B cell (primary cell): ENCODE measurements around the gene GPR4. TPM values are rescaled to one million over a fixed set of nuclear protein-coding genes. Genes with fewer than 3 reads are reported as not detected.
A peak's percentile ranks its signal among the peaks of the same experiment; 100 is the strongest.

Source experiments
- ATAC-seq: fragments of 200-7000 bp; cut with Tn5 transposase; one replicate; pipeline ENCODE4 v1.10.0; 2021; ENCODE audit warnings: low read depth, mild to moderate bottlenecking, moderate number of reproducible peaks, moderate library complexity
- CTCF ChIA-PET: fragments of 350-600 bp; sonication (Branson Sonifier 250); formaldehyde crosslinking; loops from one replicate; lab custom pipeline; 2021; ENCODE audit warnings: antibody characterized with exemption, inconsistent platforms; lab: Charles Lee
- POLR2A ChIA-PET: fragments of 350-600 bp; sonication (Branson Sonifier 250); formaldehyde crosslinking; loops from one replicate; lab custom pipeline; 2021; ENCODE audit warnings: antibody characterized with exemption; lab: Charles Lee
- DNase-seq: peaks from one replicate; pipeline ENCODE4 v3.0.0; 2013
- H2AFZ ChIP-seq: 2 replicates; pipeline ENCODE4 v1.6.1; 2012; ENCODE audit warnings: mild to moderate bottlenecking, low read depth, low read length; ENCODE audit not compliant: insufficient read depth, poor library complexity, severe bottlenecking
- H3K27ac ChIP-seq, 2 donors: 1 replicate in 1 of 2; 2 replicates in 1 of 2; pipeline ENCODE4 v1.5.1; 2012 to 2013; ENCODE audit warnings: low read length in 2 of 2, mild to moderate bottlenecking in 2 of 2, moderate library complexity in 1 of 2
- H3K27me3 ChIP-seq, 4 experiments: fragments of 200-600 bp in 1 of 4; sonication (generic) in 1 of 4; replicated peaks in 1 of 4; 1 replicate in 2 of 4; 2 replicates in 2 of 4; pipeline versions ENCODE4 v1.6.1 to v1.7.0; 2013 to 2016; ENCODE audit warnings: low read length in 3 of 4, mild to moderate bottlenecking in 2 of 4, mixed read lengths in 1 of 4, moderate library complexity in 1 of 4; ENCODE audit not compliant: insufficient read depth in 4 of 4, control insufficient read depth in 3 of 4; ENCODE audit errors: control extremely low read depth in 1 of 4
- H3K36me3 ChIP-seq, 2 experiments: replicated peaks in 1 of 2; 1 replicate in 1 of 2; 2 replicates in 1 of 2; pipeline versions ENCODE4 v1.6.1 to v1.7.1; 2013; ENCODE audit warnings: low read length in 1 of 2; ENCODE audit not compliant: insufficient read depth in 2 of 2, control insufficient read depth in 1 of 2; ENCODE audit errors: control extremely low read depth in 1 of 2, extremely low read depth in 1 of 2
- H3K4me1 ChIP-seq, 2 donors: fragments of 200-600 bp in 1 of 2; sonication (generic) in 1 of 2; 1 replicate in 1 of 2; 2 replicates in 1 of 2; pipeline versions ENCODE4 v1.5.1 to v1.6.1; 2013 to 2017; ENCODE audit warnings: low read length in 2 of 2; ENCODE audit not compliant: control insufficient read depth in 2 of 2, insufficient read depth in 2 of 2
- H3K4me2 ChIP-seq: replicated peaks from 2 replicates; pipeline ENCODE3; 2012; ENCODE audit warnings: mild to moderate bottlenecking, low read depth, low read length; ENCODE audit not compliant: poor library complexity, severe bottlenecking
- H3K4me3 ChIP-seq, 5 experiments: fragments of 200-600 bp in 1 of 5; sonication (generic) in 1 of 5; 1 replicate in 3 of 5; 2 replicates in 2 of 5; pipeline versions ENCODE4 v1.5.1 to v1.7.0; 2011 to 2016; ENCODE audit warnings: low read length in 4 of 5, mild to moderate bottlenecking in 4 of 5, low read depth in 2 of 5, control low read depth in 1 of 5, moderate library complexity in 1 of 5; ENCODE audit not compliant: insufficient read depth in 1 of 5; ENCODE audit errors: control extremely low read depth in 1 of 5, extremely low read depth in 1 of 5
- H3K79me2 ChIP-seq: fragments of 200-600 bp; sonication (generic); one replicate; pipeline ENCODE4 v1.6.0; 2016; ENCODE audit warnings: low read length; ENCODE audit not compliant: control insufficient read depth, insufficient read depth
- H3K9ac ChIP-seq: fragments of 200-600 bp; sonication (generic); 2 replicates; pipeline ENCODE4 v1.6.1; 2017; ENCODE audit warnings: mild to moderate bottlenecking, low read length, moderate library complexity
- H3K9me3 ChIP-seq, 3 donors: one replicate each; pipeline versions ENCODE4 v1.6.1 to v1.7.1; 2013; ENCODE audit warnings: low read length in 2 of 3; ENCODE audit not compliant: control insufficient read depth in 2 of 3, insufficient read depth in 1 of 3; ENCODE audit errors: control extremely low read depth in 1 of 3
- H4K20me1 ChIP-seq: 2 replicates; pipeline ENCODE4 v1.6.0; 2012; ENCODE audit warnings: mild to moderate bottlenecking, low read length; ENCODE audit not compliant: insufficient read depth, control insufficient read depth, poor library complexity, severe bottlenecking
- H3K27ac Mint-ChIP-seq: one replicate; pipeline ENCODE4 v1.8.0; 2021; ENCODE audit warnings: mixed read lengths
- H3K27me3 Mint-ChIP-seq: one replicate; pipeline ENCODE4 v1.8.0; 2021; ENCODE audit warnings: mixed read lengths
- H3K4me1 Mint-ChIP-seq: one replicate; pipeline ENCODE4 v1.8.0; 2021; ENCODE audit warnings: mixed read lengths
- H3K4me3 Mint-ChIP-seq: one replicate; pipeline ENCODE4 v1.8.0; 2021; ENCODE audit warnings: mixed read lengths
- H3K9me3 Mint-ChIP-seq: one replicate; pipeline ENCODE4 v1.8.0; 2022; ENCODE audit warnings: mixed read lengths; ENCODE audit not compliant: insufficient read depth
- EZH2 ChIP-seq: IDR thresholded peaks from 2 replicates; pipeline ENCODE4 v1.6.1; 2012; ENCODE audit warnings: borderline replicate concordance, low read depth, mild to moderate bottlenecking, moderate library complexity, low read length; ENCODE audit not compliant: insufficient read depth, poor library complexity, severe bottlenecking
- WGBS: methylation state at CpG from one replicate; pipeline ENCODE4 v1.1.5; 2013; ENCODE audit warnings: missing lambda C conversion rate; ENCODE audit not compliant: insufficient coverage; 5-methylcytosine and 5-hydroxymethylcytosine counted together
- intact Hi-C: fragments of 100-400 bp; cut with micrococcal nuclease; formaldehyde crosslinking; loops from one replicate; pipeline ENCODE4 v1.10.0; 2022
- polyA plus RNA-seq: library from polyadenylated mRNA; depleted of rRNA; stranded (reverse); fragments of >200 nt; gene quantifications from 2 replicates; pipeline ENCODE4 v1.2.3, GENCODE V29; 2012
- total RNA-seq, 2 donors: library from RNA; stranded (reverse); fragments of 120-200 nt in 1 of 2; gene quantifications; 1 replicate in 1 of 2; 2 replicates in 1 of 2; pipeline versions ENCODE4 v1.2.3 to v1.2.4, GENCODE V29; 2013 to 2022
- TF ChIP-seq, protein P1 (sequence below): fragments of 200-600 bp; IDR thresholded peaks from one replicate; pipeline ENCODE4 v1.8.0; 2022; ENCODE audit warnings: antibody characterized with exemption, mild to moderate bottlenecking

Gene GPR4
- total and polyA plus RNA-seq, 2 donors (not counting 1 experiment from before 2014, with no cell fraction given) = not detected

DNA sequence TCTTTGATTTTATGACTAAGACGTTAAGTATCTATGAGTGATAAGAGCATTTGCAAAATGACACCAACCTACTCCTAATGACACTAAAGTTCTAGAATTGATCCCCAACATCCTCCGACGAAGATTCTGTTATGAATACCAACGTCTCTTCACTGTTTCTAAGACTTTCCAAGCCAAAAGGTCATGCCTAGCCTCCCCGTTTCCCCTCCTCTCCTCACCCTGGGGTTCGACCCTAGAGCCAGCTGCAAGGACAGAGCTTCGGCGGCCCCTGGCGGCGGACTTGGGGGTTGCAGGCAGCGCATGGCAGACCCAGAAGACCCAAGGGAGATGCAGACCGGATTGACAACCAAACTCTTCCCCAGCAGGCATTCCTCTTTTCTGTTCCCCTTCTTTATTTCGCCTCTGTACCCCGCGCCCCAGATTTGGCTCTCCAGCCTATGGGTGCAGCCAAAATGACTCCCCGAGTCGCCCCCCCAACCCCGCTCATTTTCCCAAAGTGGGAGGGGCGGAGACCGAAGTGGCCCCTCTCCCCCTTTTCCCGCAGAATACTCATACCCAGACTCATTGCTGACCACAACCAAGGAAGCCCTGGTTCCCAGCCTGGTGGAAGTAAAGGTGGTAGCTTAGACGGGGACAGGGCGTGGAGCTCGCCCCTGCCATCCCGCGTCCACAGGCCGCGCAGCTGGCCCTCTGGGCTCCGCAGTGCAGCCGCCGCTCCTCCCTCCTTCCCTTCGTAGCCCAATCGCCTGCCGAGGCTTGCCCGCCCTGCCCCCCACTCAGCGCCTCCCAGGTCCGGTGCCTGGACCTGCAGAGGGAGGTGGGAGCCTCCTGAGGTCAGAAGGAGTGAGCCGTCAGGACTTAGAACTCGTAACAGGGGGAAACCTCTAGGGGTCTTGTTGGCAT is 41.3 kb upstream of the GPR4 start:
- H3K27me3 ChIP-seq = peaks cover 0 to 13% (median 5%) of the 10 kb centered on the region in 4 experiments
- peak; percentile 95 for DNase-seq
- H3K9me3 ChIP-seq = peaks cover 0 to 3% (median 0%) of the 10 kb centered on the region in 3 donors
- TF ChIP-seq EZH2 = no peak
- TF ChIP-seq, protein P1, sequence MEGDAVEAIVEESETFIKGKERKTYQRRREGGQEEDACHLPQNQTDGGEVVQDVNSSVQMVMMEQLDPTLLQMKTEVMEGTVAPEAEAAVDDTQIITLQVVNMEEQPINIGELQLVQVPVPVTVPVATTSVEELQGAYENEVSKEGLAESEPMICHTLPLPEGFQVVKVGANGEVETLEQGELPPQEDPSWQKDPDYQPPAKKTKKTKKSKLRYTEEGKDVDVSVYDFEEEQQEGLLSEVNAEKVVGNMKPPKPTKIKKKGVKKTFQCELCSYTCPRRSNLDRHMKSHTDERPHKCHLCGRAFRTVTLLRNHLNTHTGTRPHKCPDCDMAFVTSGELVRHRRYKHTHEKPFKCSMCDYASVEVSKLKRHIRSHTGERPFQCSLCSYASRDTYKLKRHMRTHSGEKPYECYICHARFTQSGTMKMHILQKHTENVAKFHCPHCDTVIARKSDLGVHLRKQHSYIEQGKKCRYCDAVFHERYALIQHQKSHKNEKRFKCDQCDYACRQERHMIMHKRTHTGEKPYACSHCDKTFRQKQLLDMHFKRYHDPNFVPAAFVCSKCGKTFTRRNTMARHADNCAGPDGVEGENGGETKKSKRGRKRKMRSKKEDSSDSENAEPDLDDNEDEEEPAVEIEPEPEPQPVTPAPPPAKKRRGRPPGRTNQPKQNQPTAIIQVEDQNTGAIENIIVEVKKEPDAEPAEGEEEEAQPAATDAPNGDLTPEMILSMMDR = peak; percentile 96
- peak overlapping the region in 3 of 5 experiments; percentile 55 to 81 (median 62) for H3K4me3 ChIP-seq
- POLR2A ChIA-PET = interaction anchor here (0.5 to 1.5 kb wide), 7 partner anchors 59 to 243 kb away, joined by 3 to 4 read pairs (median 3); partner anchors contain the start of genes FOSB and SIX5
- WGBS = 9% methylated on average over 35 of the region's 39 CpGs
- peaks cover 39 to 65% of the 10 kb centered on the region in 2 donors for H3K4me1 ChIP-seq
- peak; percentile 46 for ATAC-seq
- Mint-ChIP-seq H3K4me3 (peak overlapping the region; percentile 85), H3K27ac (peak overlapping the region; percentile 92), H3K9me3 (peaks cover 3% of the 10 kb centered on the region), H3K27me3 (peaks cover 6% of the 10 kb centered on the region), H3K4me1 (peaks cover 50% of the 10 kb centered on the region)
- CTCF ChIA-PET = interaction anchor here (0.6 to 5.9 kb wide), 27 partner anchors 10 to 241 kb away, joined by 3 to 60 read pairs (median 5); partner anchors contain the start of genes PPM1N, QPCTL, SIX5 and SNRPD2
- H3K79me2 ChIP-seq = peaks cover 11% of the 10 kb centered on the region
- H4K20me1 ChIP-seq = no peaks in the 10 kb centered on the region
- H2AFZ ChIP-seq = no peak overlapping the region
- H3K27ac ChIP-seq = peak overlapping the region; percentile 86 to 93
- H3K4me2 ChIP-seq = peak overlapping the region; percentile 98
- H3K36me3 ChIP-seq = no peaks in the 10 kb centered on the region
- peak overlapping the region; percentile 33 for H3K9ac ChIP-seq
- intact Hi-C loops = loop anchor here (1.0 to 5.0 kb wide), 7 partner anchors 36 to 216 kb away; partner anchors contain the start of gene QPCTL
